Measurements from ENCODE around the gene MTRFR.
"Not testable (repeated sequence)": the region's sequence is repeated elsewhere in the genome, so short reads cannot be mapped to it uniquely, and the experiment has no call there.

The MTRFR gene

DNA sequence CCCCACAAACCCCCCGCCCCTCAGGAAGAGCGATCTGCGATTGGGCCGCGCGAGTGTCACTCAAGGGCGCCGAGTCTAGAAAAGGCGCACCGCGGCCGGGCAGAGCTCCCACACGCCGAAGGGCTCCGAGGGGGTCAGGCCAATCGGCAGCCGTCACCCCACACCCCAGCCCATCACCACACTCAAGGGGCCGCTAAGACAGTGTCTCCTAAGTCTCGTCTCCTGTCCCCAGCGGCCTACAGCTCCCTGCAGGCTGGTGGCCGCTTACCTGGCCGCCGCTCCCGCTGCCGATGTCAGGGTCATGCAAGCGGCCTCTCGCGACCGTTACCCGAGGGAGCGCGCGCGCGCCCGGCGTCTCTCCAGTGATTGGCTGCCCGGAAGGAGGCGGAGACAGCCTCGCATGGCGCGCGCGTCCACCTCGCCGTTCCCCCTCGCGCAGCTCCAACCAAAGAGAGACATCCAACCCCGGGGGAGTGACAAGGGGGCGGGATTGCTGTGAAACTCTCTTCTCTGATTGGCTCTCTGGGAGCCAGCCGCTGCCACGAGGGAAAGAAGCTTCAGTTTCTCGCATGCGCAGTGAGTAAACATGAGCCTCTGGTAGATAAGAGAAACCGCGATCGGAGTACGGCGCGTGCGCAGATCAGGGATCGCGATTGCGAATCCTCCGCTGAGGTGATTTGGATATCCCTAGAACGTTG, at the start of gene MTRFR, which contains the start of gene MPHOSPH9:
TSS of gene MTRFR (plus strand) at position 630 of the 698 bp plus-strand sequence. CDS start 20,239 bp downstream, outside the sequence.
TSS of gene MPHOSPH9 (minus strand) at position 335 of the 698 bp plus-strand sequence. CDS start 2,777 bp downstream, outside the sequence.
- DNase-seq = peak; percentile 98

DNA sequence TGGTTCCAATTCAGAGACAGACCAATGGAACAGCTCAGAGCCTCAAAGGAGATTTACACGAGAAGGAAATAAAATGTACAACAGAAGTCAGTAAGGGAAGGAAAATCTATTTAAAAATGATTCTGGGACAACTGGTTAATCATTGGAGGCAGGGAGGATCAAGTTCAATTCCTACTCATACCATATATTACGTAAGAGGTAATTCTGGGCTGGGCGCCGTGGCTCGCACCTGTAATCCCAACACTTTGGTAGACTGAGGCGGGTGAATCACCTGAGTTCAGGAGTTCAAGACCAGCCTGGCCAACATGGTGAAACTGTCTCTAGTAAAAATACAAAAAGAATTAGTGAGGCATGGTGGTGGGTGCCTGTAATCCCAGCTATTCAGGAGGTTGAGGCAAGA, 45.6 kb upstream of the MTRFR start:
- DNase-seq = no peak

DNA sequence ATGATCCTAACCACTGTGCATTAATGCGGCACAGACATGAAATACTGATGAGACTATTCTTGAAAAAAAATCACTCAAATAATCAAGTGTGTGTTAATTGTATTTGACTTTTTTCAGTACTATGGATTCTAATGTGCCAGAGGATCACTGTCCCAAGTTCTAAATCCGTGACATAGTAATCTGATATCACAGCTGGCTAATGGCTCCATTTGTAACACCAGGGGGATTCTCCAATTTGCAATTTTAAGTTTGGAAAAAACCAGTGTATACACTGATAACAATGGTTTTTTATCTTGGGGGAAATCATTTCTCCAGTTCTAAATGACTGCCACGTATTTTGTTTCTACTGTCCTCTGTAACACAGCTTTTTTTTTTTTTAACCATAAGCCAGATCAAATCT, 33.3 kb upstream of the MTRFR start:
- DNase-seq = no peak

DNA sequence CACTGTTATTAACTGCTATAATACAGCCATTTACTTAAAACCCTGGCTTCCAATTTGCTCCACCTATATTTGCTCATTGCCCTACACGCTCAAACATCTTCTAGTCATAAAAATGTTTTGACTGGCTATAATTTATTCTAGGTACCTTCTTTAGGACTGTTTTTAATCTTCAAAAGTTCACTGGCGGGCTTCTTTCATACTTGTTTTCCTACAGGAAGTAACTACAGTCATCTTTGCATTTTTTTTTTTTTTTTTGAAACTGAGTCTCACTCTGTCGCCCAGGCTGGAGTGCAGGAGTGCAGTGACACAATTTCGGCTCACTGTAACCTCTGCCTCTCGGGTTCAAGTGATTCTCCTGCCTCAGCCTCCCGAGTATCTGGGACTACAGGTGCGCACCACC, 32.8 kb upstream of the MTRFR start:
- peak in 1 of 2 donors; percentile 5 for DNase-seq

DNA sequence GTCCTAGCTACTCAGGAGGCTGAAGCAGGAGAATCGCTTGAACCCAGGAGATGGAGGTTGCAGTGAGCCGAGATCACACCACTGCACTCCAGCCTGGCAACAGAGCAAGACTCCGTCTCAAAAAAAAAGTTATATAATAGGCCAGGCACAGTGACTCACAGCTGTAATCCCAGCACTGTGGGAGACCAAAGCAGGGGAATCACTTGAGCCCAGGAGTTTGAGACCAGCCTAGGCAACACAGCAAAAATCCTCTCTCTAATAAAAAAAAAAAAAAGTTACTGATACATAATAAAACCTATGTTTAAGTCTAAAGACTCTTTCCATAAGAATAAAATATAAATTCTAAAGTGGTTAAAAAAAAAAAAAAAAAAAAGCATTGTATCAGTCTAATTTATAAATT, 26.4 kb upstream of the MTRFR start:
- not testable (repeated sequence) for DNase-seq

DNA sequence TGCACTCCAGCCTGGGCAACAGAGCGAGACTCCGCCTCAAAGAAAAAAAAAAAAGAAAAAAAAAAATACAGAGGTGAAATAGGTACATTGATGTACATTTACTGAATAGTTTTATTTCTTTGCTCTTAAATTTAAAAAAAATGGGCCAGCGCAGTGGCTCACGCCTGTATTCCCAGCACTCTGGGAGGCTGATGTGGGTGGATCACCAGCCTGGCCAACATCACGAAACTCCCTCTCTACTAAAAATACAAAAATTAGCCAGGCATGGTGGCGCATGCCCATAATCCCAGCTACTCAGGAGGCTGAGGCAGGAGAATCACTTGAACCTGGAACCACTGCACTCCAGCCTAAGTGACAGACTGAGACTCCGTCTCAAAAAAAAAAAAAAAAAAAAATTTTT, 25.4 kb upstream of the MTRFR start:
- DNase-seq = not testable (repeated sequence)

DNA sequence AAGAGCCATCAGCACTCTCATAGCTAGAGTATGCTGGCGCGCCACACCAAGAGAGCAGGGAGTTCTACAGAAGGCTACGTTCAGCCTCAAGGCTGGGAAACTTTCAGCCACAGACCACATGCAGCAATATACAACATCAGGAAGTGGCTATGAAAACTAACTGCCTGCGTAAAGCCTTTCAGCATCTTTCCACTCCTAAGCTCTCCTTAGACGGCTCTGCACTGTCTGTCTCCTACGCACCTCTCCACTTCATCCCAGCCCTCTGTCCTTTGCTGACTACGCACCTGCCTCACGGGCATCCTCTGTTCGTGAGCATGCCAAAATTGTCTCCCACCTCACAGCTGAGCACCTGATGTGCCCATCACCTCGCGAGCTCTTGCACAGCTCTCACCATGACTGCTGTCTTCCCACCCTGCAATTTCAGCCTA, 10.0 kb upstream of the MTRFR start:
- peak; percentile 54 to 61 for DNase-seq

DNA sequence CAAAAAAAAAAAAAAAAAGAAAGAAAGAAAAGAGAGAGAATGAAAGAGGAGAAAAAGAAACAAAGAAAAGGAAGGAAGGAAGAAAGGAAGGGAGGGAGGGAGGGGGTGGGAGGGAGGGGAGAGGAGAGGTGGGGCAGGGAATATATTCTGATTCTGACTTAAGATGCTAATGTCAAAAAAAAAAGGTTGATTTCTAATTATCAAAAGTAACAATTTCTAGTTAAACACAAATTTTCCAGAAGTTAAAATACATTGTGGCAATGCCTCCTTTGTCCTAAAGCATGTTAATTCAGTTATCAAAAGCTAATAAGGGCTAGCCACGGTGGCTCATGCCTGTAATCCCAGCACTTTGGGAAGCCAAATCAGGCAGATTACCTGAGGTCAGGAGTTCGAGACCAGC, 7.8 kb upstream of the MTRFR start:
- DNase-seq = no peak

DNA sequence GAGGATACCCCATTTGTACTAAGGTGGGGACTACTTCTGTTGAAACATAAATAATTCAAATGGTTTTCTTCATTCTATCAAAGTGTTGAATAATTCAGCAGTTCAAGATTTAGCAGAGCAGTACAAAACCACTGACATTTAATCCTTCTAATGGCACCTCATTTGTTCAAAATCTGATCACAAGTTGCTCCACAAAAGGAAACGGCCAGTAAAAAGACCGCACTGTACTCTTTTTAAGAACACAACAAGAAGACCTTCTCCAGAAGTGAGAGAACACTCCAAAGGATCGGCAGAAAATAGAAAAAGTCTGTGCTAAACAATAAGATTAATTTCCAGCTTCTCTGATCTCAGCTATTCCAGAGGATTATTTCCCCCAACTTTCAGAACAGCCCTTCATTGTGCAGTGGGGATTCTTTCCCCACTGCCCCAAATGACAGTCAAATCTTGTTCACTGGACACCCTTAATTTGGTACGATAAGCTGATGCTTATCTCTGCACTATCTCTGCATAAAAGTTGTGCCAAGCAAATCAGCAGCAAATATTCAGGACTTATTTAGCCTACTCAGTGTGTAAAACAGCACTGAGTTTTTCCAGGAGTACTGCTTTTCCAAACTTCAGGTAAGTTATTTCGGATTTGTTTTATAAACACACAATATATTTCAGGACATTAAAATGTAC, 5.5 kb upstream of the MTRFR start:
- DNase-seq = no peak

DNA sequence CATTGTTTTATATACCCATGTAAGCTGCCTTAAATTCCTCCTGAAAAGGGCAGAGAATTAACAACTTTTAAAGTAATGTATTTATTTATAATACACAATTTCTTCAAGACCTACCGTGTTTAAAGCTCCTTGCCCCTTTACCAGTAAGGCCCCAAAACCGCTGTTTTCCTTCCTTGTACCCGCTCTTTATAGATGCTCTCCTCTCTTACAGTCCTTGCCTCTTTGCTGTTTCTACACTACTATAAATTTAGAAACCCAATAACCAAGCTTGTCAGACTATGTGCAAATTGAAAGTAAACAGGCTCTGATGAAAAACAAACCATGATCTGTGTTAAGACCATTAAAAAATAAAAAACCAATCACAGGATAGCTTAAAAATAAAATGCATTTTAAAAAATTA, 4.2 kb upstream of the MTRFR start:
- no peak for DNase-seq

DNA sequence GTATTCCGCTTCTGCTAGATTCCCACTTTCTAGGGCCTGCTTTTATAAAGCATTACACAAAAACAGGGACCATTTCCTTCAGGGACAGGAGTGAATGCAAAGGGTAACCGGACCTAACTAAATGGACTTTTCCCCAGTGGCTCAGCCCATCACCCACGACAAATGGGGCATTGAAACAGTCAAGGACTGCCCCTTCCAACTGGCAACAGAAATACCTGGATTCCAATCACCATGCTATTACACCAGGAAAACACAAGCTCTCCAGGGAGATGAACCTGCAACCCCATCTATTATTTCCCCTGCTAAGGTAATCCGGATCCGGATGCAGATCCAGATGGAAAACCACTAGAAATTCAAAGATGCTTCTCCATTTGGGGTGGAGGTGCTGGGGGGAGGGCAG, 1.3 kb upstream of the MTRFR start:
- no peak for DNase-seq

DNA sequence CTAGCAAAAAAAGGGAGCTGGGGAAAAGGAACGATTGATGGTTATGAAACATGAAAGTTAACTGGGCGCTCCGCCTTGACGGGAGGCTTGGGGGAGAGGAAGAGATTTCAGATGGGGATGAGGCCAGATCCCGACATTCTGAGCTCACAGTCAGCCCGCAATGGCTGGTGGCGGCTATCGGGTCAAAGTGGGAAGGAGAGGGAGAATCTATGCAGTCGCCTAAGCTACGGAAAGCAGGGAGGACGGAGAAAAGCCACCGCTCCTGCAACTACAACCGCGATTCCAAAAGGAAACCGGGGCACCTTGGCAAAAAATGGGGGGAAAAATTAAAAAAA, 797 bp upstream of the MTRFR start:
- DNase-seq = no peak

DNA sequence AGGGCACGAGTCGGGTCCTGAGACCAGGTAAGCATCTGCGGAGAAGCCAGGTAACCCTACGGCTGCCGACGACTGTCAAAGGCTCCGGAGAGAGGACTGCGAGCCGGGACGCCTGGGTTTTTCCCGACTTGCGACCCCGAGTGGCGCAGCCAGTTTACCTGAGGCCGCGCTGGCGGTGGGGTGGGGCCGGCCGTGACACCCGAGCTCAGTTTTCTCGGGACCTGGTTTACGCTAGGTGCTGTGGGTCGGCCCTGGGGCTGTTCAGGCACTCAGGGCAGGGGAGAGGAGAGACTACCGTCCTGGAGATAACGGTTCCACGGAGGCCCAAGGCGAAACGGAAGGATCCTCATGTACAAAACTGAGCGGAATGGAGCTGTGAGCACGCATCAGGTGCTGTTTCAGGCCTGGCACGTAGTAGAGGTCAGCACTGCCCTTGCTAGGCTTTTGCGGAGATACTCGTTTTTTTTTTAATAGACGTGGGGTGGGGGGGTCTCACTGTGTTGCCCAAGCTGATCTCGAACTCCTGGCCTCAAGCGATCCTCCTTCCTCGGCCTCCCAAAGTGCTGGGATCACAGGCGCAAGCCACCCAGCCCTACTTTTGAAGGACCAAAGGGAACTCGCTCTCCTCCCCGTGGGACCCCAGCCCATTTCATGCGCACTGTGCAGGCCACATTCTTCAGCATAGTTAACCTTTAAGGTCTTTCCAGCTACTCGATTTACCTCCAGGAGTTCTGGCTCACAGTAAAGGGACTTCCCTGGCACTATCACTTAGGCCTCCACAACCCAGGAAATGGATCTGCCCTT, 471 bp downstream of the MTRFR start:
- DNase-seq = peak in 1 of 2 donors; percentile 35

DNA sequence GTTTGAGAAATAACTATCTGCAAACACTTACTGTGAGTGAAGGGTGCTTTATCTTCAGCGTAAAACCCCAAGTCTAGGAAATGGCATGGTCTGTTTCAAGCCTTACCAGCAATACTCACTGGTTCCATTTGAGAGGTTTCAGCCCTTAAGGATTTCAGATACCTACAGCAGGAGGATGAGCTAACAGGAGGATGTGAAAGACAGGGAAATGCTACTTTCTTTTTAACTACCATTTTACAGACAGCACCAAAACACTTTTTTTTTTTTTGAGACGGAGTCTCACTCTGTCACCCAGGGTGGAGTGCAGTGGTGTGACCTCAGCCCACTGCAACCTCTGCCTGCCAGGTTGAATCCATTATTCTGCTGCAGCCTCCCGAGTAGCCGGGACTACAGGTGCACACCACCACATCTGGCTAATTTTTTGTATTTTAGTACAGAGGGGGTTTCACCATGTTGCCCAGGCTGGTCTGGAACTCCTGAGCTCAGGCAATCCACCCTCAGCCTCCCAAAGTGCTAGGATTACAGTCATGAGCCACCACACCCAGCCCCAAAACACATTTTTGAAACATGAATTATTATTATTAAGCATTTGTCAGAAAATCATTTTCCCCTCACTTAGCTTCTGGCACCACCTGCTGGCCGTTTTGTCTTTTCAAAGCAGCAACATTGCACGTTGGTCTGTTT, 4.6 kb downstream of the MTRFR start:
- DNase-seq = peak; percentile 78 to 81

DNA sequence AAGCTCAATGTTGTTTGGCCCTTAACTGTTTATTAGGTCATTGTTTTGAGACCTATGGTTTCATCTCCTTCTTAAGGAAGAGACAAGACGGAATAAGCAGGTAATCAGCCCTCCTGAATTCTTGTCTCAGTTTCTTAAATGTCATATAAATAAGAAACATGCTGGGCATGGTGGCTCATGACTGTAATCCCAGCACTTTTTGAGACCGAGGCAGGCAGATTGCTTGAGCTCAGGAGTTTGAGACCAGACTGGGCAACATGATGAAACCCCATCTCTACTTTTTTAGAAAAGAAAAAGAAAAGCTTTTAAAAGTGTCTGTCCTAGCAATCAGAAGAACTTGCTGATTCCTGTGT, 5.1 kb downstream of the MTRFR start:
- DNase-seq = no peak

DNA sequence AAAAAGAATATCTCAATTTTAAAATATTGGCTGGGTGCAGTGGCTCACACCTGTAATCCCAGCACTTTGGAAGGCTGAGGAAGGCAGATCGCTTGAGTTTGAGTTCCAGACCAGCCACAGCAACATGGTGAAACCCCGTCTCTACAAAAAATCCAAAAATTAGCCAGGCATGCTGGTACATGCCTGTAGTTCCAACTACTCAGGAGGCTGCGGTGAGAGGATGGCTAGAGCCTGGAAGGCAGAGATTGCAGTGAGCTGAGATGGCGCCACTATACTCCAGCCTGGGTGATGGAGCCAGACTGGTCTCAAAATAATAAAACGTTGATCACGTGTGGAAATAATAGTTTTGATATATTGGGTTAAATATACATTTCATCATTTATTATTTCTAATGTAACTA, 5.7 kb downstream of the MTRFR start:
- DNase-seq = no peak

DNA sequence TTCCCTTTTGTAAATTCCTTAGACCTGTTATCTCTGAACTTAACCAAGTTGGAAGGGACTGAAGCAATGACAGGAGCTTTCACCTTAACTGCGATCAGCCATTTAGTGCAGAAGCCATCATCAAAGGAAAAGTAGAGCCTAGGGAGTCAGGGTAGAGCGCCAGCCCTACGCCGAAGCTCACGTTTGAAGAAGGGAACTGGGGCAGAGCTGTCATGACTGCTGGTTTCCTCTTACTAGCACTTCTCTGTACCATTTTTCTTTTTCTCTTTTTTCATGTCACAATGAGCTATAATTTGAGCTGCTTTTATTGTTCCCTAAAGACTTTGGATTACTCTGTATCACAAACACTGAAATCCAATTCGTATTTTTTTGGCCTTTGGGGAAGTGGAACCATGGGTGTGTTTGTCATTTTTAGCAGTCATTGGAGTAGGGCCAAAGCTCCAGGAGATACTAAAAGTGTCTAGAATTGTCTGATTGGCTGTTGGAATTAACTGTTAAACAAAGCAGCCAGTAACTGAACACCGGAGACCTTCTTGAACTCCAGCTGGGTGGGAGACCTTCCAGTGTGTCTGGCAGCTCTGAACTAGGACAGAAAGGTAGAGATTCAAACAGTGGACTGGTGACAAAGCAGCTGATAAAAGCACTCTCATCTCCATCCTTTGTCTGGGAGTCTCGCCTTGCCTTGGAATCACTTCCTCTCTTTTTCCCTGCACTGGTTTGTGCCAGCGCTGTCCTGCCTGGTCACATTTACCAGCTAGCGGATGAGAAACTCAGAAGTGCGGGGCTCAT, 9.1 kb downstream of the MTRFR start:
- DNase-seq = no peak

DNA sequence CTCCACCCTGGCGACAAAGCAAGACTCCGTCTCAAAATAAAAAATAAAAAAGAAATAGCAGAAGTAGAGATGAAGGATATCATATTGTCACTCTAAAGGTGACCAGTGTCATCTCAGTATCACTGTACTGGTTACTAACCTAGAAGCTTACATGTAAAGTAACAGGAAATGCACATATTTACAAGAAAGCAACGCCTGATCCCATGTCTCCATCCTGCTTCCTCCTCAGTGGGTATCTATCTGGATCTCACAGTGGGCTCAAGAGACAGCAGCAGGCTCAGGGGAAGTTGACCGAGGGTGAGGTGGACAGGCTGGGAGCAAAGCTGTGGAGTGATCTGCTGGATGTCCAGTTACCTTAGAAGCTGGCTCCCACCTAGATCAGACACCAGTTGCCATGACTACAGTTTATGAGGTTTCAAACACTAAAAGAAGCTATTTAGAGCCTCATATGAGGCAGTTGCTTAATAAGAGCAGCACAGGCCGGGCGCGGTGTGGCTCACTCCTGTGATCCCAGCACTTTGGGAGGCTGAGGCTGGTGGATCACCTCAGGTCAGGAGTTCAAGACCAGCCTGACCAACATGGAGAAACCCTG, 10.5 kb downstream of the MTRFR start:
- no peak for DNase-seq

DNA sequence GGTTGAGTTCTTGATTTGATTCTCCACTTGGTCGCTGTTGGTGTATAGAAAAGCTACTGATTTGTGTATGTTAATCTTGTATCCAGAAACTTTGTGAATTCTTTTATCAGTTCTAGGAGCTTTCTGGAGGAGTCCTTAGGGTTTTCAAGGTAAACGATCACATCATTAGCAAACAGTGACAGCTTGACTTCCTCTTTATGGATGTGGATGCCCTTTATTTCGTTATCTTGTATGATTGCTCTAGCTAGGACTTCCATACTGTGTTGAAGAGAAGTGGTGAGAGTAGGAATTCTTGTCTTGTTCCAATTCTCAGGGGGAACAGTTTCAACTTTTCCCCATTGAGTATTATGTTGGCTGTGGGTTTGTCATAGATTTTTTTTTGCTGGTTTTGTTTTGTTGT, 12.4 kb downstream of the MTRFR start:
- no peak for DNase-seq

DNA sequence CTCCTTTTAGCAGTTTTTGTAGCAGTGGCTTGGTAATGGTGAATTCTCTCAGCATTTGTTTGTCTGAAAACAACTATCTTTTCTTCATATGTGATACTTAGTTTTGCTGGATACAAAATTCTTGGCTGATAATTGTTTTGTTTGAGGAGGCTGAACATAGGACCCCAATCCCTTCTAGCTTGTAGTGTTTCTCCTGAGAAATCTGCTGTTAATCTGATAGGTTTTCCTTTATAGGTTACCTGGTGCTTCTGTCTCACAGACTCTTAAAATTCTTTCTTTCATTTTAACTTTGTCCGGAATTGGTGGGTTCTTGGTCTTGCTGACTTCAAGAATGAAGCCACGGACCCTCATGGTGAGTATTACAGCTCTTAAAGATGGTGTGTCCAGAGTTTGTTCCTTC, 14.9 kb downstream of the MTRFR start:
- DNase-seq = not testable (repeated sequence)

DNA sequence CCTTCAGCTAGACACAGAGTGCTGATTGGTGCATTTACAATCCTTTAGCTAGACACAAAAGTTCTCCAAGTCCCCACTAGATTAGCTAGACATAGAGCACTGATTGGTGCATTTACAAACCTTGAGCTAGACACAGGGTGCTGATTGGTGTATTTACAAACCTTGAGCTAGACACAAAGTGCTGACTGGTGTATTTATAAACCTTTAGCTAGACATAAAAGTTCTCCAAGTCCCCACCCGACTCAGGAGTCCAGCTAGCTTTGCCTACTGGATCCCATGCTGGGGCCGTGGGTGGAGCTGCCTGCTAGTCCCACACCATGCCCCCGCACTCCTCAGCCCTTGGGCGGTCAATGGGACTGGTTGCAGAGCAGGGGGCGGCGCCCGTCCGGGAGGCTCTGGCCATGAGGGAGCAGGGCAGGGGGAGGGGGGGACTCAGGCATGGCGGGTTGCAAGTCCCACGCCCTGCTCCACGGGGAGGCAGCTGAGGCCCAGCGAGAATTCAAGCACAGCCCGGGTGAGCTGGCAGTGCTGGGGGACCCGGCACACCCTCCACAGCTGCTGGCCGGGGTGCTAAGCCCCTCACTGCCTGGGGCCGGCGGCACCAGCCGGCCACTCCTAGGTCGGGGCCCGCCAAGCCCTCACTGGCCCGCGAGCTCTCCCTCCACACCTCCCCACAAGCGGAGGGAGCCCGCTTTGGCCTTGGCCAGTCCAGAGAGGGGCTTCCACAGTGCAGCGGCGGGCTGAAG, 15.9 kb downstream of the MTRFR start:
- DNase-seq = not testable (repeated sequence)
